GM12872 (cell line): Measurements from ENCODE around the gene TPTE2.

ENCODE experiments used
- TF ChIP-seq, protein P1 (sequence below): IDR thresholded peaks from 3 replicates; pipeline ENCODE4 v1.5.1; 2011; ENCODE audit warnings: low read depth, mild to moderate bottlenecking, low read length, moderate library complexity; ENCODE audit not compliant: insufficient read depth

TPTE2 gene

GRCh38 chr13:19587635-19588300, 26.4 kb upstream of the TPTE2 start:
- TF ChIP-seq, protein P1, sequence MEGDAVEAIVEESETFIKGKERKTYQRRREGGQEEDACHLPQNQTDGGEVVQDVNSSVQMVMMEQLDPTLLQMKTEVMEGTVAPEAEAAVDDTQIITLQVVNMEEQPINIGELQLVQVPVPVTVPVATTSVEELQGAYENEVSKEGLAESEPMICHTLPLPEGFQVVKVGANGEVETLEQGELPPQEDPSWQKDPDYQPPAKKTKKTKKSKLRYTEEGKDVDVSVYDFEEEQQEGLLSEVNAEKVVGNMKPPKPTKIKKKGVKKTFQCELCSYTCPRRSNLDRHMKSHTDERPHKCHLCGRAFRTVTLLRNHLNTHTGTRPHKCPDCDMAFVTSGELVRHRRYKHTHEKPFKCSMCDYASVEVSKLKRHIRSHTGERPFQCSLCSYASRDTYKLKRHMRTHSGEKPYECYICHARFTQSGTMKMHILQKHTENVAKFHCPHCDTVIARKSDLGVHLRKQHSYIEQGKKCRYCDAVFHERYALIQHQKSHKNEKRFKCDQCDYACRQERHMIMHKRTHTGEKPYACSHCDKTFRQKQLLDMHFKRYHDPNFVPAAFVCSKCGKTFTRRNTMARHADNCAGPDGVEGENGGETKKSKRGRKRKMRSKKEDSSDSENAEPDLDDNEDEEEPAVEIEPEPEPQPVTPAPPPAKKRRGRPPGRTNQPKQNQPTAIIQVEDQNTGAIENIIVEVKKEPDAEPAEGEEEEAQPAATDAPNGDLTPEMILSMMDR = peak; percentile 64

DNA sequence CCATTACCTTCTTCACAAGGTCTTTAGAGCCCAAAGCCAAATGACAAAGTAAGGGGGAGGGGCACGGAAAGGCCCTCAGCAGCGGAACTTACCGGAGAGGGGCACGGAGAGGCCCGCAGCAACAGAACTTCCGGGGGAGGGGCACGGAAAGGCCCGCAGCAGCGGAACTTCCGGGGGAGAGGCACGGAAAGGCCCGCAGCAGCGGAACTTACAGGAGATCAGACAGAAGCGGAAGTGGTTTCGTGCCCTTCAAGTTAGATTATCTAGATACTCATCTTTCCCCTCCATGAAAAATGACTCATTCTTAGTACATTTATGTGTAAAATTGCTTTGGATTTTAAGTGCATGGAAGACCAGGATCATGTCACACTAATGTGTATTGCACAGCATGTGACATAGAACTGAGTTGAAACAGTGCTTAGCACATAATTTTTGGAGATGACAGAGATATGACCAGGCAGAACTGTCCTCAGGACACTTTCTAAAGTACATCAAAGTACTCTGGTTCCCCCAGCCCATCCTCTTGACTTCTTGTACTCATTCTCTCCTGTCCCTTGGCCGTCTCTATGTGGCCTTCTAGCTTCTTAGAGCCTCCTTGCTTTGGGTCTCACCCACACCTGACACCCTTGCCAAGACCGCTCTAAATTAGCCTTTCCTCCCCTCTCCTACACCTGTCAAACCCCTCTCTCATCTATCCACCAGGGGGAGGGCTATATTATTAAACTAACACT, 25.7 kb upstream of the TPTE2 start:
- TF ChIP-seq, protein P1 = no peak

- TF ChIP-seq, protein P1 = no peak
These were observed 20.3 kb upstream of the TPTE2 start for GRCh38 chr13:19581675-19582074.

DNA sequence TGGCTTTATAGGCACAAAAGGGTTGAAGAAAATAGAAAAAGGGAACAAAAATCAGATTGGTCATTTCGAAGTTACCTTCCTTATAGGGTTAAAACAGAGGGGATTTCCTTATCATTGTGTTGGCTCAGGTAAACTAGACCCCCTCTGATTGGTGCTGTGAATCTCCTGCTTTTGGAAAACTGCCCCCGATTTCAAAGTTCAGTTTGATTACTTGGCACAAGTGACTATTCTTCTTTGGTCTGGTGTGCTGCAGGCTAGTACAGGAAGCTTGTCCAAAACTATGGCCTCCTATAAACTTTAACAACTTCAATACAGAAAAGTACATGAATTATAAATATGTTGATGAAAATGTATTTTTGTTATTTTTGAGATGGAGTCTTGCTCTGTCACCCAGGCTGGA, 13.9 kb upstream of the TPTE2 start:
- TF ChIP-seq, protein P1 = no peak

- TF ChIP-seq, protein P1 = no peak
These were observed 11.9 kb upstream of the TPTE2 start for GRCh38 chr13:19573120-19573716.

- TF ChIP-seq, protein P1 = no peak
These were observed 10.9 kb upstream of the TPTE2 start for GRCh38 chr13:19572280-19572679.

DNA sequence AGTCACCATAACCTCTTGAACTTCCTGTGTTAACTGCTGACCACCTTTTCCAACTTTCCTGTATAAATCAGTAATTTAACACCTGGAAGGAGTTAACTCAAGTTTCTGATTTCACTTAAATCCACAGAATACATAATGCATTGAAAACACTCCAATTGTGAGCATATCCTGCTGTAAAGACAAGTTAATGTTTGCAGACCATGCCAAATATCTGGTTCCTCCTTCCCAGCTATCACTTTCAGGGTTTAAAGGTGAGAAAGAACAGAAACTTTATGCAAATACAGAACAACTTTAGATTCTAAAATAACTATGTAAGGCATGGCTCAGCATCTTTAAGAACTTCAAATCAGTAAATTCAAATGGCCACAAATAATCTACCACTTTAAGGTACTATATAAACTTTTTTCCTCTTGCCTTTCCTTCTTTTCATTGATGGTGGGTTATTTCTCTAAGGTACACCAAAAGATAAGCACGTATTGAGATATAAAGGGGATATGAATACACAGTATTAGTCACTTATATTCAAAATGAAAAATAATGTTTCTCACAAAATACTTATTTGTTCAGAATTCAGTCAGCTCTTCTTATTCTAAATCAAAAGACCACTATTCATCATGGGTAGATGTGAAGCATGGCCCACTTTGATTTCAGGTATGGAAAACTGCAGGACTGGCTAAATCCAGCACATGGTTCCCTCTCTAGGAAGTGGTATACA, 6.6 kb upstream of the TPTE2 start:
- TF ChIP-seq, protein P1 = no peak
